Measurements from ENCODE around the gene SRRM3. TPM values are rescaled to one million over a fixed set of nuclear protein-coding genes. Genes with fewer than 3 reads are reported as not detected.

The SRRM3 gene
- polyA plus RNA-seq, 5 donors, result 0.40 to 0.82 (median 0.60) TPM

Other genes with a start within 250 kb of the SRRM3 start
- gene TMEM120A, start 207.3 kb upstream of the SRRM3 start, polyA plus RNA-seq (ENCODE audit: insufficient read depth in 1 of 5, insufficient read length in 5 of 5, low replicate concordance in 1 of 5), result 10 to 100 TPM; 34.0 to 45.8 (median 42.5) TPM
- gene STYXL1, start 153.9 kb upstream of the SRRM3 start, polyA plus RNA-seq (ENCODE audit: insufficient read depth in 1 of 5, insufficient read length in 5 of 5, low replicate concordance in 1 of 5), result 10 to 100 TPM; 33.6 to 45.6 (median 43.2) TPM
- gene MDH2, start 153.8 kb upstream of the SRRM3 start, polyA plus RNA-seq (ENCODE audit: insufficient read depth in 1 of 5, insufficient read length in 5 of 5, low replicate concordance in 1 of 5), result 100 to 1,000 TPM; 119 to 213 (median 152) TPM
- 100 to 1,000 TPM; 197 to 594 (median 269) TPM for gene HSPB1, start 100.8 kb downstream of the SRRM3 start, polyA plus RNA-seq (ENCODE audit: insufficient read depth in 1 of 5, insufficient read length in 5 of 5, low replicate concordance in 1 of 5)
- 100 to 1,000 TPM in 3 of 5 donors, 10 to 100 TPM in 2; 92.9 to 109 (median 103) TPM for gene YWHAG, start 157.1 kb downstream of the SRRM3 start, polyA plus RNA-seq (ENCODE audit: insufficient read depth in 1 of 5, insufficient read length in 5 of 5, low replicate concordance in 1 of 5)
- 1 to 10 TPM in 4 of 5 donors, under 1 TPM in 1; 0.99 to 2.0 (median 1.6) TPM for gene SSC4D, start 207.8 kb downstream of the SRRM3 start, polyA plus RNA-seq (ENCODE audit: insufficient read depth in 1 of 5, insufficient read length in 5 of 5, low replicate concordance in 1 of 5)
- 10 to 100 TPM in 1 of 5 donors, 1 to 10 TPM in 4; 2.0 to 12.7 (median 2.3) TPM for gene ZP3, start 223.1 kb downstream of the SRRM3 start, polyA plus RNA-seq (ENCODE audit: insufficient read depth in 1 of 5, insufficient read length in 5 of 5, low replicate concordance in 1 of 5)

Data from right lung (tissue), 5 donors.